K562 (cell line): ENCODE measurements around the gene RPN1. TPM values are rescaled to one million over a fixed set of nuclear protein-coding genes. Genes with fewer than 3 reads are reported as not detected.

Source experiments
- ATAC-seq: fragments of 200-7000 bp; cut with Tn5 transposase; 3 replicates; pipeline ENCODE4 v1.9.1; 2020; ENCODE audit warnings: moderate library complexity
- BruUV-seq: library from RNA; stranded (reverse); fragments of 400-500 nt; replicated peaks from 2 replicates; lab custom pipeline; 2021; lab: Mats Ljungman, UMichigan
- CTCF ChIA-PET: fragments of 300-600 bp; formaldehyde crosslinking; extraction: SDS; loops from one replicate; lab custom pipeline; 2021; ENCODE audit warnings: low intra/inter-chr PET ratio; lab: Yijun Ruan, JAX
- POLR2A ChIA-PET: fragments of 300-600, 350-650 bp; sonication (Branson Sonifier 250); formaldehyde crosslinking; extraction: SDS; loops from one replicate; lab custom pipeline; 2021; ENCODE audit warnings: antibody characterized with exemption, inconsistent platforms; lab: Yijun Ruan, JAX
- DNase-seq, 4 experiments: peaks; one replicate each; pipeline versions ENCODE4 v3.0.0 to v3.0.0-alpha.2; 2011 to 2018; ENCODE audit warnings: low spot score in 3 of 4, mixed read lengths in 3 of 4; ENCODE audit errors: extremely low read depth in 1 of 4
- FAIRE-seq: peaks from 2 replicates; lab custom pipeline; 2011; peaks lifted over from hg19 to GRCh38; lab: Jason Lieb, UNC
- H2AFZ ChIP-seq: 2 replicates; pipeline ENCODE4 v1.6.0; 2011; ENCODE audit warnings: low read depth, low read length, control low read depth, inconsistent platforms
- H3K27ac ChIP-seq: fragments of 200-600 bp; 3 replicates; pipeline ENCODE4 v1.8.0; 2011; ENCODE audit warnings: low read depth, mild to moderate bottlenecking, control low read depth, inconsistent platforms, low read length, moderate library complexity, mixed read lengths; ENCODE audit errors: extremely low read depth
- H3K27me3 ChIP-seq, 2 experiments: fragments of 300-600 bp in 1 of 2; 2 replicates in 1 of 2; 3 replicates in 1 of 2; pipeline versions ENCODE4 v1.6.0 to v1.8.0; 2011; ENCODE audit warnings: inconsistent platforms in 2 of 2, low read length in 2 of 2, mild to moderate bottlenecking in 1 of 2, mixed read lengths in 1 of 2, moderate library complexity in 1 of 2; ENCODE audit not compliant: control insufficient read depth in 2 of 2, insufficient read depth in 2 of 2
- H3K36me3 ChIP-seq: fragments of 300-600 bp; 3 replicates; pipeline ENCODE4 v1.8.0; 2011; ENCODE audit warnings: mild to moderate bottlenecking, low read length, inconsistent platforms; ENCODE audit not compliant: control insufficient read depth, insufficient read depth
- H3K4me1 ChIP-seq, 2 experiments: fragments of 200-600 bp in 1 of 2; replicated peaks in 1 of 2; 2 replicates in 1 of 2; 3 replicates in 1 of 2; pipeline versions ENCODE4 v1.5.1 to v1.8.0; 2011; ENCODE audit warnings: inconsistent platforms in 2 of 2, low read length in 2 of 2, mild to moderate bottlenecking in 1 of 2, mixed read lengths in 1 of 2, moderate library complexity in 1 of 2; ENCODE audit not compliant: control insufficient read depth in 2 of 2, insufficient read depth in 2 of 2
- H3K4me2 ChIP-seq: 2 replicates; pipeline ENCODE4 v1.6.1; 2011; ENCODE audit warnings: low read length, control low read depth, inconsistent platforms, mixed read lengths; ENCODE audit not compliant: insufficient read depth
- H3K4me3 ChIP-seq: fragments of 200-600 bp; sonication (generic), shearing (Covaris generic); 2 replicates; pipeline ENCODE4 v1.5.1; 2016; ENCODE audit warnings: control low read depth, inconsistent platforms
- H3K79me2 ChIP-seq: fragments of 200-600 bp; 3 replicates; pipeline ENCODE4 v1.8.0; 2011; ENCODE audit warnings: low read length, inconsistent platforms; ENCODE audit not compliant: control insufficient read depth, insufficient read depth
- H3K9ac ChIP-seq, 2 experiments: 2 replicates each; pipeline versions ENCODE4 v1.6.0 to v1.6.1; 2011; ENCODE audit warnings: low read depth in 2 of 2, low read length in 2 of 2, control low read depth in 1 of 2, inconsistent platforms in 1 of 2, mild to moderate bottlenecking in 1 of 2, mixed read lengths in 1 of 2; ENCODE audit not compliant: insufficient read depth in 1 of 2
- H3K9me1 ChIP-seq: one replicate; pipeline ENCODE4 v1.6.0; 2011; ENCODE audit warnings: inconsistent platforms, mild to moderate bottlenecking, low read length, moderate library complexity; ENCODE audit not compliant: control insufficient read depth, insufficient read depth
- H3K9me3 ChIP-seq: replicated peaks from 2 replicates; pipeline ENCODE4 v1.5.1; 2011; ENCODE audit warnings: low read depth, low read length, inconsistent platforms; ENCODE audit not compliant: control insufficient read depth, insufficient read depth
- H4K20me1 ChIP-seq: replicated peaks from 2 replicates; pipeline ENCODE4 v1.6.1; 2011; ENCODE audit warnings: low read length, inconsistent platforms, mixed read lengths; ENCODE audit not compliant: control insufficient read depth, insufficient read depth
- MBD2 ChIP-seq: sonication (generic); IDR thresholded peaks from 2 replicates; pipeline ENCODE4 v1.6.1; 2016; ENCODE audit warnings: low read depth, borderline replicate concordance
- ZBTB11 ChIP-seq, 3 experiments: fragments of 200-800 bp in 1 of 3; fragments of 250-450 bp in 1 of 3; fragments of 450-650 bp in 1 of 3; sonication (Bioruptor Pico) in 1 of 3; sonication (Bioruptor generic) in 1 of 3; formaldehyde crosslinking in 1 of 3; IDR thresholded peaks; 2 replicates each; pipeline versions ENCODE4 v1.6.1 to v1.8.0; 2016 to 2022; ENCODE audit warnings: mild to moderate bottlenecking in 2 of 3, missing genetic modification characterization in 2 of 3, missing compliant biosample characterization in 1 of 3, moderate library complexity in 1 of 3
- ZBTB40 ChIP-seq, 2 experiments: fragments of 450-650 bp in 1 of 2; sonication (generic) in 1 of 2; formaldehyde crosslinking in 1 of 2; IDR thresholded peaks; 2 replicates each; pipeline versions ENCODE4 v1.7.1 to v1.9.0; 2016 to 2022; ENCODE audit warnings: inconsistent platforms in 1 of 2, mild to moderate bottlenecking in 1 of 2, missing genetic modification reagents in 1 of 2
- WGBS: fragments of 100-300 bp; shearing (Covaris generic); methylation state at CpG from one replicate; pipeline ENCODE4 v1.1.6; 2016; ENCODE audit warnings: low coverage, mixed read lengths; ENCODE audit not compliant: insufficient coverage; ENCODE audit errors: missing lambda C conversion rate; 5-methylcytosine and 5-hydroxymethylcytosine counted together
- in situ Hi-C: fragments of 300-500 bp; cut with MboI; formaldehyde crosslinking; loops from 4 replicates; pipeline ENCODE4 v1.15.0; 2018; ENCODE audit warnings: inconsistent platforms, mixed read lengths
- intact Hi-C: fragments of 100-400 bp; cut with micrococcal nuclease; formaldehyde crosslinking; loops from 2 replicates; pipeline ENCODE4 v1.14.2; 2022
- polyA plus RNA-seq, 8 experiments: library from polyadenylated mRNA; depleted of rRNA in 4 of 8; stranded (reverse) in 5 of 8; unstranded in 3 of 8; fragments of >200 nt; fragmentation: Nextera tagmentation in 2 of 8; fragmentation: Illumina TruSeq in 1 of 8; extraction: Ambion mirVana in 2 of 8; extraction: Trizol in 1 of 8; gene quantifications; 2 replicates each; pipeline versions ENCODE4 v1.2.1 to v1.2.3, GENCODE V29; 2011 to 2014; ENCODE audit warnings: inconsistent platforms in 1 of 8, missing spikeins in 1 of 8
- total RNA-seq, 7 experiments: library from RNA; depleted of rRNA in 6 of 7; stranded (reverse); fragments of >200 nt in 6 of 7; fragmentation: Illumina TruSeq in 2 of 7; extraction: Trizol in 2 of 7; gene quantifications; 2 replicates each; pipeline versions ENCODE4 v1.2.1 to v1.2.3, GENCODE V29; 2011 to 2021; ENCODE audit warnings: low replicate concordance in 1 of 7

Gene RPN1
- total and polyA plus RNA-seq, 9 of the 15 experiments (the other 6 are each of a cell fraction or from before 2014, with no cell fraction given): 39.5 to 300 (median 148) TPM

- DNase-seq (no peak), ATAC-seq (no peak), FAIRE-seq (no peak)
- H3K79me2 ChIP-seq: peaks cover 67% of the 10 kb centered on the region
- peaks cover 27% of the 10 kb centered on the region; the same call in 1 of the 3 replicates for H3K36me3 ChIP-seq
- H4K20me1 ChIP-seq: 0 out of 2 replicates have a peak, but pooled peaks cover 15% of the 10 kb centered on the region
- peak overlapping the region; percentile 99 for H3K4me3 ChIP-seq
- no peaks in the 10 kb centered on the region for H3K27me3 ChIP-seq
- H3K9ac ChIP-seq: peak overlapping the region in 1 of 2 experiments; percentile 97; a peak in 3 of 4 replicates
- peak overlapping the region; percentile 95 for H3K4me2 ChIP-seq
- no peaks in the 10 kb centered on the region; the same call in 1 of the 2 replicates for H3K9me3 ChIP-seq
- no peaks in the 10 kb centered on the region for H3K9me1 ChIP-seq
- BruUV-seq: TSS peak; percentile 56
- ChIA-PET CTCF (no interaction called here), POLR2A (interaction anchor here (1.0 to 2.5 kb wide), 6 partner anchors 8 to 286 kb away, joined by 3 to 7 read pairs (median 6); no protein-coding TSS in a partner anchor)
- TF ChIP-seq ZBTB40 (IDR thresholded peaks at IDR 0.05): peak; percentile 65; the same call in 1 of the 2 replicates
- no peak for TF ChIP-seq ZBTB40 (CRISPR knock-in tag; IDR thresholded peaks at IDR 0.05)
- TF ChIP-seq ZBTB11 (CRISPR knock-in tag; IDR thresholded peaks at IDR 0.05): no peak
- TF ChIP-seq MBD2: no peak
- 4% methylated on average over 8 of the region's 8 CpGs for WGBS
- no peak overlapping the region for H2AFZ ChIP-seq
- intact Hi-C loops: no loop called here
- peaks cover 0 to 4% of the 10 kb centered on the region in 2 experiments; a peak in 1 of 5 replicates for H3K4me1 ChIP-seq
- in situ Hi-C loops: no loop called here
- peak overlapping the region; percentile 99 for H3K27ac ChIP-seq
Measured at GRCh38 chr3:128648940-128649663, 1.5 kb downstream of the RPN1 start.
